HG02623 (cell line): ENCODE results near the gene POU4F1.

Experiments
- ATAC-seq: cut with Tn5 transposase; IDR thresholded peaks from one replicate; pipeline ENCODE4 v1.9.1; 2021; ENCODE audit warnings: moderate library complexity; ENCODE audit not compliant: unreplicated experiment

The POU4F1 gene

GRCh38 chr13:78593652-78594455, 9.5 kb downstream of the POU4F1 start:
- no peak for ATAC-seq

DNA sequence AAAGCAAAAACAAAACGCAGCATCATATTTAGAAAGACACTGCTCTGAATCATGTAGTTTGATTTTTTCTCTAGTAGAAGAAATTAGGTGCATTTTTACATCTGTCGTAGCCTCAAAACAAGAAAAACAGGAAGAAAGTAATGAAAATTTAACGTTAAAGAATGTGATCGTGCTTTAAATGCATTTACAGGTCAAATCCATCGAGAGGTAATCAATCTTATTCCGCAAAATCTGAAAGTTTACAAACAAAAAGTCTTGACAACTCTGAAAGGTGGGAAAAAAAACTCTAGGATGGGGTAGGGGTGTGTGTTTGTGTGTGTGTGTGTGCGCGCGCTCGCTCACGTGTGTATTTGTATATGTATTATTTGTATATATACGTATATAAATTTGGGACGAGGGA, 10.2 kb downstream of the POU4F1 start:
- no peak for ATAC-seq

- no peak for ATAC-seq
Observed at GRCh38 chr13:78592584-78592983, 10.8 kb downstream of the POU4F1 start.

DNA sequence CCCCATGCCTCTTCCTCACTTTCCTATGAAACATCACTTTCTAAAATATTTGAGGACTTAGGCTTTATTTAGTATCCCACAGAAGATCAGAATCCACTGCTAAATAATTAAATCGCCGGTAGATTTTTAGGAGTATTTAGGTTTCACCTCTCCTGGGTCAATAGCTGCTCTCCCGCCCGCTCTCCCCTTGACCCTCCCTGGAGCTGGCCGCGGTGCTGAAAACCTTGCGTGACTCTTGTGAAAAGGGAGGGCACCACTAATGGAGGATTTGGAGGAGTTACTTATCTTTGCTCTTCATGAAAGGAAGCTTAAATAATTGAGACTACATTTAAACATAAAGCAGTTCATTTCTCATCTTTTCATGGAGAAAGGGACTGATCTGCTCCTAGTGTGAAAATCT, 14.1 kb downstream of the POU4F1 start:
- no peak for ATAC-seq

DNA sequence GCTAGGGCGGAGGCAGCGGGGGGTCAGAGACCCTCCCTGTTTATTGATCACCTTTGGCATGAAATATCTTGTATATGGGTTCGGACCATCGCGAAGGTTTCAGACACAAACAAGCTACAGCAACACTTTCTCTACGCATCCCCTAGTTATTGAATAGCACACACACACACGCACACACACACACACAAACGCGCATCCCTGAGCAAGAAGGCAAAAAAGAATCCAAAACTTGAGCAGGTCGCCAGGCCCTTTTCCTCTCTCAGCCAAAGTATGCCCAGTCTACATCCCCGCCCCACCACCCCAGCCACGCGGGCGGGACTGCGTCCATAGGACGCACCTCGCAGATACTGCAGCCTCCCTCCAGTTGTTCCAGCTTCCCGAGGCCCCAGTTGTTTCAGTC, 16.0 kb downstream of the POU4F1 start:
- no peak for ATAC-seq

DNA sequence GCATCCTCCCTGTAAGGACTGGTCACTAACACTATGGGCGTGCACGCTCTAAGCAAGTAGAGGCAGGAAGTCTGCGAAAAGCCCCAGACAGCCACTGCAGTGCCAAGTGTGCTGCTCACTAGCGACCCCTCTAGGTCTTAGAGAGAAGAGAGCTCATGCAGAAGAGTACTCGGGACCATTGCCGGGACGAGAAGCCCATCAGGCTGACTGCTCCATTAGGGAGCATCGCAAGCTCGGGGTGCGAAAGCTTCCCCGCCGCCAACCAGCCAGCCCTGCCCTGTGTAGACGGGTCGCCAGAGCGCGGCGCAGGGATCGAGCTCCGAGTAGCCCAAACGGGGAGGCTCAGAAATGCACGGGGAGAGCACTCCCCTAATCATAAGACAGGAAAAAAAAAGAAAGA, 16.6 kb downstream of the POU4F1 start:
- ATAC-seq, result no peak

- ATAC-seq, result no peak
Observed at GRCh38 chr13:78576261-78576660, 27.1 kb downstream of the POU4F1 start.

DNA sequence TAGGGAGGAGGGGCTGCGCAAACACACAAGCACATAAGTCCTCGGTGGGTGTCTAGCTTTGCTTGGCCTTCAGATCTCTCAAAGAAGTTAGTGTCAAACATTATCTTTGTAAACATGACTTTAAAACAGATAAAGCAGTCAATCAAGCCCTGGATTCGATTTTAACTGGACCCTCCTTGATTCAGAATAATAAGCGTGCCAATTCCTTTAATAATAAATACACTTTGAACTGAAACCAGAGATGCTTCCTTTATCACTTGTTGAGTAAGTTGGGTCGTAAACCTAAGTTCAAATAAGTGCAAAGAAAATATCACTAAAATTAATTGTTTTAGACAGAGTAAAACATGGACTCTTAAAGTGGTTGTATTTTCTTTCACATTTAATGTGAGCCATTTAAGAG, 30.9 kb downstream of the POU4F1 start:
- no peak for ATAC-seq

DNA sequence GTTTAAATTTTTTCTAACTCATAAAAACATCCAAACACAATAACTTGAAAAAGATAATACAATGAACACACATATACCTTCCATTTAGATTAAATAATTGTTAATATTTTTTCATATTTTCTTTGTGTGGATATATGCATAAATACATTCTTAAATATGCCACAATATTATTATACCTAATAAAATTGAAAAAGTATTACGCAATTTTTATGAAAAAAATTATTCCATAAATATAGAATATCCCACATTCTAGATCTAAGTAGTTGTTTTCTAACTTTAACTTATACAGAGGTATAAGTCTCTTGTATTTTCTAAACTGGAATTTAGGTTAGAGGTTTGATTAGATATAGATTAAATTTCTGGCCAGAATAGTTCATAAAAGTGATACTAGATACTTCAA, 34.3 kb downstream of the POU4F1 start:
- ATAC-seq, result no peak

- ATAC-seq, result no peak
Observed at GRCh38 chr13:78566631-78567030, 36.7 kb downstream of the POU4F1 start.

- ATAC-seq, result no peak
Observed at GRCh38 chr13:78562237-78562889, 41.0 kb downstream of the POU4F1 start.
